Measurements from ENCODE around the gene GALNT9. TPM values are rescaled to one million over a fixed set of nuclear protein-coding genes. Genes with fewer than 3 reads are reported as not detected.
A peak's percentile ranks its signal among the peaks of the same experiment; 100 is the strongest.

Gene GALNT9
- total and polyA plus RNA-seq, 8 donors, result 0.15 to 3.1 (median 0.19) TPM; not detected in 5

GRCh38 chr12:132286912-132287311, 42.5 kb downstream of the GALNT9 start:
- Histone ChIP-seq H3K4me1 (peaks cover 0 to 34% (median 15%) of the 10 kb centered on the region in 4 donors), H3K9me3 (no peaks in the 10 kb centered on the region), H3K4me3 (no peak overlapping the region), H3K36me3 (no peaks in the 10 kb centered on the region), H3K27me3 (peaks cover 0 to 84% (median 36%) of the 10 kb centered on the region in 3 donors), H3K27ac (no peak overlapping the region)
- intact Hi-C loops (cut with DNase I; ENCODE audit: low total_unique reads), result no loop called here
- no peak for DNase-seq
- WGBS, 5 donors, result 68 to 79% (median 76%) methylated on average over 15 to 23 of the region's 23 CpGs
- TF ChIP-seq, protein P1, sequence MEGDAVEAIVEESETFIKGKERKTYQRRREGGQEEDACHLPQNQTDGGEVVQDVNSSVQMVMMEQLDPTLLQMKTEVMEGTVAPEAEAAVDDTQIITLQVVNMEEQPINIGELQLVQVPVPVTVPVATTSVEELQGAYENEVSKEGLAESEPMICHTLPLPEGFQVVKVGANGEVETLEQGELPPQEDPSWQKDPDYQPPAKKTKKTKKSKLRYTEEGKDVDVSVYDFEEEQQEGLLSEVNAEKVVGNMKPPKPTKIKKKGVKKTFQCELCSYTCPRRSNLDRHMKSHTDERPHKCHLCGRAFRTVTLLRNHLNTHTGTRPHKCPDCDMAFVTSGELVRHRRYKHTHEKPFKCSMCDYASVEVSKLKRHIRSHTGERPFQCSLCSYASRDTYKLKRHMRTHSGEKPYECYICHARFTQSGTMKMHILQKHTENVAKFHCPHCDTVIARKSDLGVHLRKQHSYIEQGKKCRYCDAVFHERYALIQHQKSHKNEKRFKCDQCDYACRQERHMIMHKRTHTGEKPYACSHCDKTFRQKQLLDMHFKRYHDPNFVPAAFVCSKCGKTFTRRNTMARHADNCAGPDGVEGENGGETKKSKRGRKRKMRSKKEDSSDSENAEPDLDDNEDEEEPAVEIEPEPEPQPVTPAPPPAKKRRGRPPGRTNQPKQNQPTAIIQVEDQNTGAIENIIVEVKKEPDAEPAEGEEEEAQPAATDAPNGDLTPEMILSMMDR (IDR thresholded peaks at IDR 0.05), result no peak
- no peak for TF ChIP-seq EP300 (IDR thresholded peaks at IDR 0.05)
- TF ChIP-seq POLR2AphosphoS5 (IDR thresholded peaks at IDR 0.05), result no peak
- no peak for TF ChIP-seq POLR2A (IDR thresholded peaks at IDR 0.05)

GRCh38 chr12:132285991-132286681, 43.3 kb downstream of the GALNT9 start:
- no peaks in the 10 kb centered on the region for H3K9me3 ChIP-seq
- peaks cover 0 to 34% (median 15%) of the 10 kb centered on the region in 4 donors for H3K4me1 ChIP-seq
- intact Hi-C loops (cut with DNase I; ENCODE audit: low total_unique reads), result no loop called here
- H3K27ac ChIP-seq, result peak overlapping the region in 1 of 5 donors; percentile 62
- DNase-seq, result peak; percentile 48 to 94
- TF ChIP-seq POLR2A (IDR thresholded peaks at IDR 0.05) (no peak), POLR2AphosphoS5 (IDR thresholded peaks at IDR 0.05) (peak in 1 of 3 donors; percentile 13), EP300 (IDR thresholded peaks at IDR 0.05) (no peak)
- TF ChIP-seq, protein P1 (IDR thresholded peaks at IDR 0.05), result no peak
- H3K27me3 ChIP-seq, result peaks cover 0 to 91% (median 36%) of the 10 kb centered on the region in 3 donors
- H3K4me3 ChIP-seq, result peak overlapping the region; percentile 14 to 29 (median 26)
- WGBS, 5 donors, result 8 to 14% (median 10%) methylated on average over 21 to 51 of the region's 51 CpGs
- no peaks in the 10 kb centered on the region for H3K36me3 ChIP-seq

DNA sequence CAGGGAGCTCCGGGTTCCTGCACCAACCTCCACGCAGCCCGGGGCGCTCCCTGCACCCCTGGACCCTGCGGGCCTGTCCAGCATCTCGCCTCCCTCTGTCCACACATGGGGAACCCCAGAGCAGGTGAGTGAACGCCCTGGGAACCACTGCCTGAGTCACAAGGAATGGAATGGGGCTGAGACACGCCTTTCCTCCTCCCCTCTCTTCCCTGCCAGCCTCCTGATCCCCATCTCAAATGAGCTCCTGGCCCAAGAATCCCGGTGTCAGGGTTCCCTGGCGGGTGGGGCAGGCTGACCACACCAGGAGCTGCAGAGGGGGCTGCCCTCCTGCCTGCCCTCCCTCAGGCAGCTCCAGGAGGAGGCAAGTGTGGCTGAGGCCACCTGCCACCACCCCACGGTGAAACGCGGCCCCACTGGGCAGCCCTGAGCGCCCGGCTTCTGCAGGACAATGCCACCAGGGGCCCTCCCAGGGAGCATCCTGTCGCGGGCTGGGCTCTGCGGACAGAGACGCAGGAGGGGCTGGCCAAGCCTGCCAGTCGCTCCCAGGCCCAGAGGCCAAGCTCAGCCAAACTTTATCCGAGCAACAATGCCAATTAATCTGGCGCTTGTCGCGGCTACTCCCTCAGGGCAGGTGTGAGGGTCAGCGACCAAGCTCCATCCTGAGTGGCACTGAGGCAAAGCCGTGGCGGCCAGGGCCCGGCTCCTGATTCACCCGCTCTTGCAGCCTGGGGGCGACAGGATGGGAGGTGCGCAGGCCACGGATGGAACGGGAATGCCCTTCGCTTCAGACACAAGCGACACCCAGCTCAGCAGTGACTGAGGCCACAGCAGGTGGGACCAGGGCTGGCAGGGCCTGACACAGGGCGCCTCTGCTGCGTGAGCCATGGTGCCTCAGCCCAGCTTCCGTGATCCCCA, 44.3 kb downstream of the GALNT9 start:
- H3K9me3 ChIP-seq, result no peaks in the 10 kb centered on the region
- H3K27me3 ChIP-seq, result peaks cover 0 to 100% (median 45%) of the 10 kb centered on the region in 3 donors
- H3K4me1 ChIP-seq, result peaks cover 0 to 34% (median 15%) of the 10 kb centered on the region in 4 donors
- WGBS, 5 donors, result 52 to 58% (median 54%) methylated on average over 12 to 38 of the region's 38 CpGs
- no peak for TF ChIP-seq POLR2AphosphoS5 (IDR thresholded peaks at IDR 0.05)
- no peak for TF ChIP-seq POLR2A (IDR thresholded peaks at IDR 0.05)
- TF ChIP-seq EP300 (IDR thresholded peaks at IDR 0.05), result no peak
- TF ChIP-seq, protein P1 (IDR thresholded peaks at IDR 0.05), result no peak
- no peak overlapping the region for H3K4me3 ChIP-seq
- peak in 1 of 2 donors; percentile 61 for DNase-seq
- H3K27ac ChIP-seq, result no peak overlapping the region
- no peaks in the 10 kb centered on the region for H3K36me3 ChIP-seq
- intact Hi-C loops (cut with DNase I; ENCODE audit: low total_unique reads), result no loop called here

- peaks cover 0 to 100% (median 53%) of the 10 kb centered on the region in 3 donors for H3K27me3 ChIP-seq
- H3K4me1 ChIP-seq, result peaks cover 0 to 34% (median 17%) of the 10 kb centered on the region in 4 donors
- intact Hi-C loops (cut with DNase I; ENCODE audit: low total_unique reads), result no loop called here
- DNase-seq, result peak in 1 of 2 donors; percentile 43
- WGBS, 5 donors, result 66 to 74% (median 73%) methylated on average over 31 to 33 of the region's 33 CpGs
- H3K9me3 ChIP-seq, result no peaks in the 10 kb centered on the region
- H3K27ac ChIP-seq, result no peak overlapping the region
- no peak overlapping the region for H3K4me3 ChIP-seq
- H3K36me3 ChIP-seq, result no peaks in the 10 kb centered on the region
- TF ChIP-seq POLR2AphosphoS5 (IDR thresholded peaks at IDR 0.05) (no peak), EP300 (IDR thresholded peaks at IDR 0.05) (no peak), POLR2A (IDR thresholded peaks at IDR 0.05) (no peak)
- TF ChIP-seq, protein P1 (IDR thresholded peaks at IDR 0.05), result no peak
Observed at GRCh38 chr12:132284071-132284826, 45.1 kb downstream of the GALNT9 start.
